ENCODE results near the gene MAP3K1.

MAP3K1 gene

GRCh38 chr5:56896763-56897162 lies 81.4 kb downstream of the MAP3K1 start:
- POLR2A ChIA-PET, result no interaction called here
- Histone ChIP-seq H3K27ac (ENCODE audit: extremely low read depth, low read depth, low read length) (no peak overlapping the region), H3K4me3 (ENCODE audit: low read depth, low read length) (no peak overlapping the region), H3K4me1 (ENCODE audit: control insufficient read depth, insufficient read depth, low read length) (no peaks in the 10 kb centered on the region), H3K36me3 (ENCODE audit: control insufficient read depth in 2 of 2, insufficient read depth in 1 of 2, low read length in 2 of 2) (peaks cover 0 to 17% of the 10 kb centered on the region in 2 experiments; a peak in 1 of 3 replicates), H3K9me3 (ENCODE audit: control insufficient read depth, insufficient read depth, low read depth, low read length) (no peaks in the 10 kb centered on the region)
- CTCF ChIA-PET, result interaction anchor here (0.8 to 1.8 kb wide), 4 partner anchors 373 to 632 kb away, joined by 3 to 7 read pairs (median 4); no protein-coding TSS in a partner anchor
- TF ChIP-seq KLF9 (tag by site-specific recombination; IDR thresholded peaks at IDR 0.05; ENCODE audit: low read depth), result no peak
- TF ChIP-seq ZNF558 (tag by site-specific recombination; IDR thresholded peaks at IDR 0.05), result no peak
- no peak for TF ChIP-seq ZNF335 (tag by site-specific recombination; conservative IDR thresholded peaks at IDR 0.05)
- TF ChIP-seq ZNF426 (tag by site-specific recombination; IDR thresholded peaks at IDR 0.05), result no peak
- TF ChIP-seq ZNF391 (tag by site-specific recombination; IDR thresholded peaks at IDR 0.05; ENCODE audit: borderline replicate concordance, low read depth), result no peak
- TF ChIP-seq ZBTB49 (tag by site-specific recombination; IDR thresholded peaks at IDR 0.05; ENCODE audit: low read depth), result no peak
- TF ChIP-seq ZNF184 (tag by site-specific recombination; IDR thresholded peaks at IDR 0.05), result no peak
- TF ChIP-seq GLI4 (tag by site-specific recombination; IDR thresholded peaks at IDR 0.05), result no peak
- no peak for TF ChIP-seq KLF16 (tag by site-specific recombination; IDR thresholded peaks at IDR 0.05)
- TF ChIP-seq ZXDB (tag by site-specific recombination; IDR thresholded peaks at IDR 0.05), result no peak
- TF ChIP-seq ZNF514 (tag by site-specific recombination; IDR thresholded peaks at IDR 0.05), result no peak
- no peak for TF ChIP-seq ZNF302 (tag by site-specific recombination; IDR thresholded peaks at IDR 0.05; ENCODE audit: low read depth)
- no peak for TF ChIP-seq ZNF169 (tag by site-specific recombination; IDR thresholded peaks at IDR 0.05)
- no peak for TF ChIP-seq ZNF37A (tag by site-specific recombination; IDR thresholded peaks at IDR 0.05)
- TF ChIP-seq REST (tag by site-specific recombination; IDR thresholded peaks at IDR 0.05), result no peak

- Histone ChIP-seq H3K27ac (ENCODE audit: extremely low read depth, low read depth, low read length) (no peak overlapping the region), H3K4me3 (ENCODE audit: low read depth, low read length) (no peak overlapping the region), H3K4me1 (ENCODE audit: control insufficient read depth, insufficient read depth, low read length) (no peaks in the 10 kb centered on the region), H3K36me3 (ENCODE audit: control insufficient read depth in 2 of 2, insufficient read depth in 1 of 2, low read length in 2 of 2) (peaks cover 0 to 14% of the 10 kb centered on the region in 2 experiments; a peak in 1 of 3 replicates), H3K9me3 (ENCODE audit: control insufficient read depth, insufficient read depth, low read depth, low read length) (no peaks in the 10 kb centered on the region)
- CTCF ChIA-PET, result interaction anchor here (1.6 to 1.8 kb wide), 2 partner anchors 10 to 627 kb away, joined by 4 to 7 read pairs; no protein-coding TSS in a partner anchor
- POLR2A ChIA-PET, result no interaction called here
- no peak for TF ChIP-seq ZNF223 (tag by site-specific recombination; IDR thresholded peaks at IDR 0.05)
- no peak for TF ChIP-seq ZNF24 (tag by site-specific recombination; IDR thresholded peaks at IDR 0.05)
- TF ChIP-seq ZNF677 (tag by site-specific recombination; IDR thresholded peaks at IDR 0.05), result no peak
- TF ChIP-seq ZNF785 (tag by site-specific recombination; IDR thresholded peaks at IDR 0.05), result no peak
- TF ChIP-seq TCF7L2 (IDR thresholded peaks at IDR 0.05; ENCODE audit: borderline replicate concordance, low read depth, low read length), result no peak
- TF ChIP-seq KLF1 (tag by site-specific recombination; IDR thresholded peaks at IDR 0.05), result no peak
- no peak for TF ChIP-seq CTCF (tag by site-specific recombination; IDR thresholded peaks at IDR 0.05)
- no peak for TF ChIP-seq PBX3 (CRISPR knock-in tag; IDR thresholded peaks at IDR 0.05)
- no peak for TF ChIP-seq SALL2 (tag by site-specific recombination; IDR thresholded peaks at IDR 0.05; ENCODE audit: borderline replicate concordance)
- no peak for TF ChIP-seq SP7 (tag by site-specific recombination; IDR thresholded peaks at IDR 0.05)
- TF ChIP-seq ZNF184 (tag by site-specific recombination; IDR thresholded peaks at IDR 0.05), result no peak
- TF ChIP-seq ZNF221 (tag by site-specific recombination; IDR thresholded peaks at IDR 0.05; ENCODE audit: borderline replicate concordance), result no peak
- TF ChIP-seq REPIN1 (tag by site-specific recombination; IDR thresholded peaks at IDR 0.05; ENCODE audit: low read depth), result no peak
Observed at GRCh38 chr5:56898213-56898612, 82.9 kb downstream of the MAP3K1 start.
